Measurements from ENCODE around the gene PRKN. TPM values are rescaled to one million over a fixed set of nuclear protein-coding genes. Genes with fewer than 3 reads are reported as not detected.

The PRKN gene
- total RNA-seq, 1 experiment from 2014 or later: 0.34 TPM

- no peak for DNase-seq
- BruUV-seq (replicated peaks): no TSS peak
- TF ChIP-seq CTCF (IDR thresholded peaks at IDR 0.05; ENCODE audit: insufficient read depth in 1 of 2, low read depth in 1 of 2, low read length in 1 of 2, severe bottlenecking in 1 of 2, unreplicated experiment in 1 of 2): no peak
- Histone ChIP-seq H3K36me3 (ENCODE audit: control insufficient read depth, insufficient read depth, low read length) (no peaks in the 10 kb centered on the region), H3K27me3 (replicated peaks; ENCODE audit: control insufficient read depth, insufficient read depth, low read length) (no peaks in the 10 kb centered on the region), H3K4me3 (ENCODE audit: low read depth, low read length) (no peak overlapping the region), H3K9me3 (no peaks in the 10 kb centered on the region), H3K4me1 (no peaks in the 10 kb centered on the region)
- H3K36me3 Mint-ChIP-seq (ENCODE audit: insufficient read depth, unreplicated experiment): no peaks in the 10 kb centered on the region
- H3K27me3 Mint-ChIP-seq (ENCODE audit: insufficient read depth, unreplicated experiment): no peaks in the 10 kb centered on the region
- POLR2A ChIA-PET: no interaction called here
- H3K27ac Mint-ChIP-seq (ENCODE audit: unreplicated experiment): no peak overlapping the region
- intact Hi-C loops (cut with micrococcal nuclease; ENCODE audit: unreplicated experiment): loop anchor here (10.0 kb wide), 1 partner anchor 525 kb away; no protein-coding TSS in a partner anchor
- H3K4me1 Mint-ChIP-seq (ENCODE audit: low read depth, unreplicated experiment): no peaks in the 10 kb centered on the region
- H3K9me3 Mint-ChIP-seq (ENCODE audit: unreplicated experiment): no peaks in the 10 kb centered on the region
- H3K4me3 Mint-ChIP-seq (ENCODE audit: unreplicated experiment): no peak overlapping the region
- CTCF ChIA-PET: no interaction called here
These were observed 807.9 kb downstream of the PRKN start for GRCh38 chr6:161919691-161920090.

- H3K4me1 Mint-ChIP-seq (ENCODE audit: low read depth, unreplicated experiment): no peaks in the 10 kb centered on the region
- no peaks in the 10 kb centered on the region for H3K36me3 Mint-ChIP-seq (ENCODE audit: insufficient read depth, unreplicated experiment)
- no peaks in the 10 kb centered on the region for H3K9me3 ChIP-seq
- intact Hi-C loops (cut with micrococcal nuclease; ENCODE audit: unreplicated experiment): no loop called here
- no peak overlapping the region for H3K27ac Mint-ChIP-seq (ENCODE audit: unreplicated experiment)
- TF ChIP-seq CTCF (IDR thresholded peaks at IDR 0.05; ENCODE audit: insufficient read depth in 1 of 2, low read depth in 1 of 2, low read length in 1 of 2, severe bottlenecking in 1 of 2, unreplicated experiment in 1 of 2): no peak
- H3K9me3 Mint-ChIP-seq (ENCODE audit: unreplicated experiment): no peaks in the 10 kb centered on the region
- no peaks in the 10 kb centered on the region for H3K4me1 ChIP-seq
- no peaks in the 10 kb centered on the region for H3K27me3 Mint-ChIP-seq (ENCODE audit: insufficient read depth, unreplicated experiment)
- no TSS peak for BruUV-seq (replicated peaks)
- no peak overlapping the region for H3K4me3 Mint-ChIP-seq (ENCODE audit: unreplicated experiment)
- H3K36me3 ChIP-seq (ENCODE audit: control insufficient read depth, insufficient read depth, low read length): no peaks in the 10 kb centered on the region
- POLR2A ChIA-PET: no interaction called here
- no peaks in the 10 kb centered on the region for H3K27me3 ChIP-seq (replicated peaks; ENCODE audit: control insufficient read depth, insufficient read depth, low read length)
- CTCF ChIA-PET: no interaction called here
- no peak overlapping the region for H3K4me3 ChIP-seq (ENCODE audit: low read depth, low read length)
- DNase-seq: no peak
These were observed 808.8 kb downstream of the PRKN start for GRCh38 chr6:161918628-161919205.

GRCh38 chr6:161918109-161918531 is 809.4 kb downstream of the PRKN start:
- Mint-ChIP-seq H3K27ac (ENCODE audit: unreplicated experiment) (no peak overlapping the region), H3K36me3 (ENCODE audit: insufficient read depth, unreplicated experiment) (no peaks in the 10 kb centered on the region), H3K9me3 (ENCODE audit: unreplicated experiment) (no peaks in the 10 kb centered on the region), H3K4me1 (ENCODE audit: low read depth, unreplicated experiment) (no peaks in the 10 kb centered on the region), H3K4me3 (ENCODE audit: unreplicated experiment) (no peak overlapping the region), H3K27me3 (ENCODE audit: insufficient read depth, unreplicated experiment) (no peaks in the 10 kb centered on the region)
- Histone ChIP-seq H3K27me3 (replicated peaks; ENCODE audit: control insufficient read depth, insufficient read depth, low read length) (no peaks in the 10 kb centered on the region), H3K4me1 (no peaks in the 10 kb centered on the region), H3K36me3 (ENCODE audit: control insufficient read depth, insufficient read depth, low read length) (no peaks in the 10 kb centered on the region), H3K9me3 (no peaks in the 10 kb centered on the region), H3K4me3 (ENCODE audit: low read depth, low read length) (no peak overlapping the region)
- no peak for TF ChIP-seq CTCF (IDR thresholded peaks at IDR 0.05; ENCODE audit: insufficient read depth in 1 of 2, low read depth in 1 of 2, low read length in 1 of 2, severe bottlenecking in 1 of 2, unreplicated experiment in 1 of 2)
- no TSS peak for BruUV-seq (replicated peaks)
- no peak for DNase-seq
- intact Hi-C loops (cut with micrococcal nuclease; ENCODE audit: unreplicated experiment): no loop called here
- ChIA-PET CTCF (no interaction called here), POLR2A (no interaction called here)
